Middle frontal gyrus (tissue), 1 donor: Measurements from ENCODE around the gene WWOX.

ENCODE experiments used
- DNase-seq: peaks from one replicate; pipeline ENCODE4 v3.0.0-alpha.2; 2015; ENCODE audit warnings: low spot score; ENCODE audit errors: extremely low spot score

WWOX gene

GRCh38 chr16:78884204-78884603 is 784.8 kb downstream of the WWOX start:
- DNase-seq: no peak

GRCh38 chr16:78889346-78889745 is 789.9 kb downstream of the WWOX start:
- no peak for DNase-seq

- no peak for DNase-seq
Measured at GRCh38 chr16:78890373-78890895, 791.0 kb downstream of the WWOX start.

DNA sequence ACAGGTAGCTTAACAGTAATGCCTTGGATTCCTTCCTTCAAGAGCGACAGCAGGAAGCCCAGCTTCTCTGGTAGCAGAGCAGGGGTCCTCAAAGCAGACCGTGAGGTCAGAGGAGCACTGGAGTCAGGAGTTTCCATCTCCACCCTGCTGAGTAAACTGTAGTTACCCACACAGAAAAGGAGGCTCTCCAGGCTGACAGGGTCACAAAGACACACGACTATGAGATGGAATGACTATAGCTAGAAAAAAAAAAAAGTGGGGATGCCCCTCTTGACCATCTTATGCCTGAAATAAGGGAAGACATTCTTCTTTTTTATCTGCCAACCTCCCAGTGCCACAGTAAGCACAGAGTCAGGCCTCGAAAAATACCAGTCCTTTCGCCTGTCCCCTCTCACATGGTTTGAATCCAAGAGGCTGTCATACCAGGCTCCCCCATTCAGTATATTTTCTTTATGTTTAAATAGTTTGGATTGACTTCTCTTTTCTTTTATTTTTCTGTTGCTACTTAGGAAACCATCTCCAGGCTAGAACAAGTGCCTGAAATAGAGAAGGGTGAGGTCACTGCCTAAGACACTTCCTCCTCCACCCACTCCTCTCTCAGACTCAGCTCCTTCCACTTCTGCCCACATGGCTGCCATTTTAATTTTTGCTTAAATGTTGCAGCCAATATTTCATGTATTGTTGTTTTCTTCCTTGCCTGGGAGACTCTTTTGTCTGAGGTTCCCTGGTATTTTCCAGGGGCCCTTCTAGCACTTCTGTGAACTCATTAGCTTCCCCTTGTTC is 793.7 kb downstream of the WWOX start:
- no peak for DNase-seq

DNA sequence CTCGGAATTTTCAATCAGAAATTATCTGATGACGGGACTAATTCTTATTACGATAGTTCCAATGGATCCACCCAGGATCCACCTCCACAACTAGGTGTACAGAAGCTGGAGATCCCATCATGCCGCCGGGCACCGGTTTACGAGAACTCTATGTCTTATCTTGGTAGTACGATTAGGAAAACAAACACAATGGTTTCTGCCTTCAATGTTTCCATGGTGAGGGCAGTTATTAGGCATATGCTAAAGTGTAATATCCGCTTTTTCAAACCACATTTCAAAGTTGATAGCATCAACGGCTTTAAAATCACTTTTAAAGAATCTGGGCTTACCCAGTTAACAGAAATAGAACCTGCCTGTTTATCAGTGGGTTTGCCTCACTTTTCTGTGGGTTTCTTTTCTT is 795.4 kb downstream of the WWOX start:
- no peak for DNase-seq

DNA sequence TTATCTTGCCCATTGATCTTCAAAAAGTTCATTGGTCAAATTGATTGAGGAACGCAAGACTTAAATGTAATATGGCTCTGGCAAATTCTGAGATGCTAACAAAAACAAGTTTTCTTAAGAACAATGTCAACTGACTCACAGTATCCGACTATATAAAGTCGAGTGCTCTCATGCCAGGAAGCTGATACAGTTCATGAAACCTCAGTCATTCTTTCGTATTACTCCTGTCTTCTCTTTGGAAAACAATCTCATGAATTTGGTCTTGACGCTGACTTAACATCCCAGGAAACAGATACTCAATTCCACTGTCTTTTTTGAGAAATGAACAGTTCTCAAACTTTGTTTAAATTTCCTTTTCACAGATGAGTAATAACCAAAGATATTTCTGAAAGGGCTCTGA is 796.2 kb downstream of the WWOX start:
- no peak for DNase-seq

- no peak for DNase-seq
Measured at GRCh38 chr16:78896280-78896679, 796.8 kb downstream of the WWOX start.

DNA sequence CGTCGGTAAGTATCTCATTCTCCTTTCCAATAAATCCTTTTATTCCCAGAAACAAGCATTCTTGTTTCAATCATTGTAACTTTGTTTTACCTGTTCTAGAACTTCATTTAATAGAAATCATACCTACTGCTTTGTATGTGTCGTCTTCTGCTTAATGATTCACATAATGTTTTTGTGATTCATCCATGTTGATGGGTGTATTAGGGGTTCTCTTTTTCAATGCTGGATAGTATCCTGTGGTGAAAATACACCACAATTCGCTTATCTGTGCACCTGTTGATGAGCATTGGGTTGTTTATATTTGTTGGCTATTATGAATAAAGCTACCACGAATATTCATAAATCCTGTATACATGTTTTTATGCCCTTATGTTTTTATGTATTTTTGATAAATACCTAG is 797.8 kb downstream of the WWOX start:
- DNase-seq: no peak

DNA sequence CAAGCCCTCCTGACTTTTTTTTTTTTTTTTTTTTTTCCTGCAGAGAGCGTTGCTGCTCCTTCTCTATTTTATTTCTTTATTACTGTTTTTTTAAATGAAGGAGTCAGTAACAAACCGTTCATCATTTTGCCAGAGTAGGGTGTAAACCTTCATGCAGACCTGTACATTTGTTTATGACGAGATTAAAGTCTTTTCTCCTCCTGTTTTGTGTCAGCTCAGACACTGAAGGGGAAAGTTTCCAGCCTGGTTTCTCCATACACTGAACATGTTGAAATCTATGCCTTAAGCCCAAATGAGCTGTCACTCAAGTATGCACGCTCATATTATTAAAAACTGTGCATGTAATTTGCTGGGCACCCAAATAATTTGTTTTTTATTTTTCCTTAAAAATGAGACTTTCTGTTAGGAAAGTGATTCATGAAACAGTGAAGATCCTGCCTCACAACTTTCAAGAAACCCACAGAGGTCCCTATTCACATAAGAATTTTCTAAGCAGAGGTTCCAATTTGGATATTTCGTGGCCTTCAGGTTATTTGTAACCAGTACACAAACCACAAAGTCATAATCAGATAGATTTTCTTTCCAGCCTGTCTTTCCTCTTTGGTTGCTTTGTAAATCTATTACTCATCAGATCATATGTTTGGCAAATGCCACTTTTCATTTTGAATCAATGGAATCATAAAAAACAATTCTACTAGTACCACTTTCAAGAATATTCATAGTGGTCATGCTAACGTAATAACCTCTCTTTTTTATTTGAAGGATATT is 800.8 kb downstream of the WWOX start:
- no peak for DNase-seq

GRCh38 chr16:78900966-78901365 is 801.5 kb downstream of the WWOX start:
- no peak for DNase-seq

DNA sequence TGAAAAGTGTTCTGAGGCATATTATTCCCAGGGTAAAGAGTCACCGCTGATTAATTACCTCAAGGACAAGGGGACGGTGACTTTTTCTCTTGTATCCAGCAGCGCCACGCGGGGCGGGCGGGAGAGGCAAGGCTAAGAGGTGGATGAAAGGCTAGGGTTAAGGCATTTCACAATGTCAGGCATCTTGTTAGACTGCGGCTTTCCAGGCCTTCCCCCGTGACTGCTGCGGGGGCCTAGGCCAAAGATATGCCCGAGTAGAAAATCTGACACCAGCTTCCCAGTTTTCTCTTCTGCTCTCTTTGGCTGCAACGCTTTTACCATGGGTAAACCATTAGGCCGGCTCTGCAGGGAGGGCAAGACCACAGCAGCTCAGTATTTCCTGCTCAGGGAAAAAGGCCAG is 802.9 kb downstream of the WWOX start:
- DNase-seq: no peak

DNA sequence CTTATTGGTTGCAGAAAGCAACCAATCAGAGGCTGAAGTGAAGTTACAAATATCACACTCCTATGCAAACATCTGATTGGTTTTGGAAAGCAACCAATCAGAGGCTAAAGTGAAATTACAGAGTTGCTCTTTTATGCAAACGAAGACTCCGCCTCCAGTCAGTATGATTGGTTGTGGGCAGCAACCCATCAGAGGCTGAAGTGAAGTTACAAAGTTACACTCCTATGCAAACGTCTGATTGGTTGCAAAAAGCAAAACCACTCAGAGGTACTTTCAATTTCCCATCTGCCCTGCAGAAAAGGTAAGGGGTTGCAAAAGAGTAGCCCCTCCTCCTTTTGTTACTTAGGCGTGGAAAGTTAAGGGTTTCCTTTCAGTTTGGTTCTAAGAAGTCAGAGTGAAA is 803.8 kb downstream of the WWOX start:
- DNase-seq: no peak

GRCh38 chr16:78903843-78904242 is 804.4 kb downstream of the WWOX start:
- DNase-seq: no peak

DNA sequence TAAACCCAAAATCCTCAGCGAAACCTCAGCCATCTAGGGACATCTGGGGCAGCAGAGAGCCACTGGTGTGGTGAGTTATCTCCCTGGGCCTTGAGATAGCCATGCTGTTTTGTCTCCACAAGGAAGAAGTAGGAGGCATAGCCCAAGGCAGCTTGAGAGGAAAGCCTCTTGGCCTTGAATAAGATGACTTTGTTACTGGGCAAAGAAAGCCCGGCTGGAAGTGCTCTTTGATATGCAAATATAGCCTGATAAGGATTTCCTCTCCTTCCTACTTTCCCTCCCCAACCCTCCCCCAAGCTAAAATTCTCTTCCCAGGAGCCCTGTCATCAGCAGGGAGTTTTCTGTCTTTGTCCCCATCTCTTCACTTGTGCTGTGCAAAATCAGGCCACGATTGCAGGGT is 806.7 kb downstream of the WWOX start:
- DNase-seq: no peak

GRCh38 chr16:78909226-78909625 is 809.8 kb downstream of the WWOX start:
- DNase-seq: no peak

DNA sequence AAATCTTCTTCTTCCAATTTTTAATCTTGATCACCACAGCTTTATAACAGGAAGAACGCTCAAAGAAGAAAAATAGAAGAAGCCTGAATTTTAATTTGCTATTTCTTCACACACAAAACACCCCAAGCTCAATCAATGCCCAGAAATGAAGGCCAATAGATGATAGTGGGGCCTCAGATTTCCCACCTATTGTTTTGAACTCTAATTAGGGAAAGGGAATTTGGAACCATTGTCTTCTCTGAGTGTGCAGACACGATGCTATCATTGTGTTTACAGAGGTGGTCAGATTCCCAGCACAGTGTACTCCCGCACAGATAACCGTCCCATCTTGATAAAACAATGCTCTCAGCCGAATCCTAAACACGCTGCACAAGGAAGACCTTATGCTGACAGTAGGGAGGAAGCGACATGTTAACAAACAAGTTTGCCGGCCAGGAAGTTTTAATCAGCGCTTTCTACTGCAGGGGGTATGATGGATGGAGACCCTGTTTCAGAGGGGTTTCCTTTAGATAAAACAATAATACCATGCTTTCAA is 816.4 kb downstream of the WWOX start:
- DNase-seq: no peak

DNA sequence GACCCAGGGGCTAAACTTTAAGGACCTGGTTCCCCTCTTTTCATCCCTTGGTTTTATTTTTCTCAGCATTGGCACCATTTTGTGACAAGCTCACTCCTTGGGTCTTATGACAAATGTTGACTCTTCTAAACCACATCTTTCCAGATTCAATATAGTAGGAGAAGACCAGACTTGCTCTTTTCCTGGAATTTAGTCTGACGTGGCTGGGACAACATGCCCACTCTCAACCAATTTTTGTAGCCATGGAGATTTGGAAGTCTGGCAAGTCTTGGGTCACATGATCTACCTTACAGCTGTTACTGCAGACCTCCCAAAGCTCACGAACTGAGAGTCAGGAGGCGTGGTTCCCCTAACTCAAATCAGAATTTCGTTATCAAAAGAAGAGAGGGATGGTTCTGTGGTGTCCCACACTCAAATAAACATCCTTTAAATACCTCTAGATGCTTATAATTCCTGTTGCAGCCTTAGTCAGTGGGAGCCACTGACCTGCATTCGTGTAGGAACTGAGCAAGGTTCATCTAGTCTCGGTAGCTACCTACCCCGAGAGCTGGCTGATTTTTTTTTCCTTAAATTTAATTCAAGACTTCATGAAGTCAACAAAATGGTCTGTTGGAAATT is 817.6 kb downstream of the WWOX start:
- DNase-seq: no peak

- DNase-seq: no peak
Measured at GRCh38 chr16:78918805-78919305, 819.4 kb downstream of the WWOX start.

DNA sequence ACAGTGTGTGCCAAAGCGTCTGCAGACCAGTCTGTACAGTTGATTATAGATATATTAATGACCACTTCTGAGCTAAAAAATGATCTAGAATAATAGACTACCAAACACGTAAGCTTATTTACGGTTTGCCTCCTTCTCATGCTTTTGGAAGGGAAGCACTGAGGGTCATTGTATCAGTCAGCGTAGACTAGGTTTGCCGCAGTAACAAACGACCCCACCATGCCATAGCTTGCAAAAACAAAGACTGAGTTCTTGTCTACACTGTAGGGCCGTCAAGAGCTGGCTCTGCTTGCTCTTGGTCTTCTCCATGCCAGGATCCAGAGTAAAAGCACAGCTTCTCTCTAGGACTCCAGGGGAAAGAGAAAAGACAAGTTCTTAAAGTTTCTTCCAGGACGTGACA is 820.4 kb downstream of the WWOX start:
- no peak for DNase-seq

- DNase-seq: no peak
Measured at GRCh38 chr16:78920621-78921020, 821.2 kb downstream of the WWOX start.

- DNase-seq: no peak
Measured at GRCh38 chr16:78925083-78925767, 825.8 kb downstream of the WWOX start.
